RWPE2 (cell line): ENCODE measurements around the gene TEKTIP1.
"Not testable (repeated sequence)": the region's sequence is repeated elsewhere in the genome, so short reads cannot be mapped to it uniquely, and the experiment has no call there.

Experiments used
- ATAC-seq: fragments of 200-7000 bp; cut with Tn5 transposase; 3 replicates; pipeline ENCODE4 v1.9.1; 2021; ENCODE audit warnings: low read depth
- DNase-seq: peaks from one replicate; pipeline ENCODE4 v3.0.0-alpha.2; 2020; ENCODE audit warnings: low spot score
- H3K27ac ChIP-seq: fragments of 450-650 bp; 2 replicates; pipeline ENCODE4 v1.5.1; 2017; ENCODE audit warnings: mild to moderate bottlenecking; ENCODE audit not compliant: poor library complexity, severe bottlenecking
- H3K27me3 ChIP-seq: fragments of 250-450 bp; sonication (Bioruptor Pico); 2 replicates; pipeline ENCODE4 v1.5.1; 2021; ENCODE audit warnings: mild to moderate bottlenecking, moderate library complexity; ENCODE audit not compliant: insufficient read depth, poor library complexity, severe bottlenecking
- H3K36me3 ChIP-seq: fragments of 250-450 bp; sonication (Bioruptor Pico); 2 replicates; pipeline ENCODE4 v1.5.1; 2020; ENCODE audit warnings: low read depth, mild to moderate bottlenecking, moderate library complexity
- H3K4me1 ChIP-seq: fragments of 250-450 bp; sonication (Bioruptor Pico); 2 replicates; pipeline ENCODE4 v1.5.1; 2021; ENCODE audit warnings: mild to moderate bottlenecking, moderate library complexity; ENCODE audit not compliant: insufficient read depth, poor library complexity, severe bottlenecking
- H3K4me3 ChIP-seq: fragments of 250-450 bp; sonication (Bioruptor Pico); 2 replicates; pipeline ENCODE4 v1.5.1; 2021; ENCODE audit warnings: mild to moderate bottlenecking, moderate library complexity; ENCODE audit not compliant: severe bottlenecking
- H3K9me3 ChIP-seq: fragments of 250-450 bp; sonication (Bioruptor Pico); 2 replicates; pipeline ENCODE4 v1.5.1; 2021; ENCODE audit warnings: mild to moderate bottlenecking, moderate library complexity; ENCODE audit not compliant: severe bottlenecking
- CTCF ChIP-seq: fragments of 450-650 bp; IDR thresholded peaks from one replicate; pipeline ENCODE4 v1.5.1; 2017; ENCODE audit warnings: mild to moderate bottlenecking, moderate library complexity; ENCODE audit not compliant: poor library complexity, severe bottlenecking

TEKTIP1 gene

GRCh38 chr19:3527238-3527910 is 11.6 kb upstream of the TEKTIP1 start:
- Histone ChIP-seq H3K9me3 (no peaks in the 10 kb centered on the region), H3K27ac (no peak overlapping the region), H3K27me3 (no peaks in the 10 kb centered on the region), H3K36me3 (peaks cover 51% of the 10 kb centered on the region), H3K4me3 (no peak overlapping the region), H3K4me1 (no peaks in the 10 kb centered on the region)
- no peak for ATAC-seq
- no peak for TF ChIP-seq CTCF
- no peak for DNase-seq

- Histone ChIP-seq H3K9me3 (no peaks in the 10 kb centered on the region), H3K36me3 (peaks cover 51% of the 10 kb centered on the region), H3K27me3 (no peaks in the 10 kb centered on the region), H3K4me1 (no peaks in the 10 kb centered on the region), H3K27ac (no peak overlapping the region), H3K4me3 (no peak overlapping the region)
- DNase-seq (no peak), ATAC-seq (no peak)
- no peak for TF ChIP-seq CTCF
Measured at GRCh38 chr19:3528080-3528479, 10.9 kb upstream of the TEKTIP1 start.

GRCh38 chr19:3528539-3529211 is 10.3 kb upstream of the TEKTIP1 start:
- no peaks in the 10 kb centered on the region for H3K27me3 ChIP-seq
- peaks cover 49% of the 10 kb centered on the region for H3K36me3 ChIP-seq

GRCh38 chr19:3529299-3529698 is 9.7 kb upstream of the TEKTIP1 start:
- peaks cover 46% of the 10 kb centered on the region for H3K36me3 ChIP-seq
- not testable (repeated sequence) for H3K27me3 ChIP-seq, ATAC-seq, H3K27ac ChIP-seq, H3K9me3 ChIP-seq, H3K4me1 ChIP-seq, DNase-seq, H3K4me3 ChIP-seq

More at GRCh38 chr19:3528539-3529211, 10.3 kb upstream of the TEKTIP1 start:
- no peak for TF ChIP-seq CTCF
- no peaks in the 10 kb centered on the region for H3K4me1 ChIP-seq
- H3K27ac ChIP-seq, result no peak overlapping the region
- ATAC-seq (no peak), DNase-seq (no peak)
- H3K4me3 ChIP-seq, result no peak overlapping the region
- H3K9me3 ChIP-seq, result no peaks in the 10 kb centered on the region

GRCh38 chr19:3530389-3530788 is 8.6 kb upstream of the TEKTIP1 start:
- H3K27me3 ChIP-seq, result no peaks in the 10 kb centered on the region
- H3K4me3 ChIP-seq, result no peak overlapping the region
- no peak overlapping the region for H3K27ac ChIP-seq
- DNase-seq (no peak), ATAC-seq (no peak)
- TF ChIP-seq CTCF, result no peak
- no peaks in the 10 kb centered on the region for H3K4me1 ChIP-seq
- no peaks in the 10 kb centered on the region for H3K9me3 ChIP-seq
- H3K36me3 ChIP-seq, result peaks cover 44% of the 10 kb centered on the region
